ENCODE results near the gene KRT31. TPM values are rescaled to one million over a fixed set of nuclear protein-coding genes. Genes with fewer than 3 reads are reported as not detected.
A peak's percentile ranks its signal among the peaks of the same experiment; 100 is the strongest.
"Not testable (repeated sequence)": the region's sequence is repeated elsewhere in the genome, so short reads cannot be mapped to it uniquely, and the experiment has no call there.

The KRT31 gene
- not detected for polyA plus RNA-seq (2013, experiment 1 of 2; ENCODE audit: insufficient read length)
- polyA plus RNA-seq (2013, experiment 2 of 2; ENCODE audit: insufficient read length), result not detected

- DNase-seq, result no peak
Observed at GRCh38 chr17:41396996-41397660, at the start of gene KRT31. TSS of gene KRT31 (minus strand) at chr17:41397608. CDS start at chr17:41397539, 69 bp downstream.

GRCh38 chr17:41446806-41447205 lies 49.4 kb upstream of the KRT31 start:
- DNase-seq, result peak; percentile 49

- DNase-seq, result no peak
Observed at GRCh38 chr17:41444640-41445039, 47.2 kb upstream of the KRT31 start.

GRCh38 chr17:41444186-41444585 lies 46.8 kb upstream of the KRT31 start:
- DNase-seq, result no peak

GRCh38 chr17:41442739-41443138 lies 45.3 kb upstream of the KRT31 start:
- peak; percentile 46 for DNase-seq

GRCh38 chr17:41440531-41441033 lies 43.2 kb upstream of the KRT31 start, which contains the start of gene KRT38:
TSS of gene KRT38 (minus strand) at chr17:41440983. CDS start at chr17:41440921, 62 bp downstream.
- no peak for DNase-seq

GRCh38 chr17:41439375-41439774 lies 42.0 kb upstream of the KRT31 start:
- DNase-seq, result no peak

- DNase-seq, result no peak
Observed at GRCh38 chr17:41437769-41438168, 40.4 kb upstream of the KRT31 start.

GRCh38 chr17:41437254-41437653 lies 39.8 kb upstream of the KRT31 start:
- DNase-seq, result no peak

GRCh38 chr17:41434415-41434814 lies 37.0 kb upstream of the KRT31 start:
- DNase-seq, result no peak

- no peak for DNase-seq
Observed at GRCh38 chr17:41434005-41434404, 36.6 kb upstream of the KRT31 start.

- DNase-seq, result no peak
Observed at GRCh38 chr17:41433586-41433985, 36.2 kb upstream of the KRT31 start.

GRCh38 chr17:41430376-41430775 lies 33.0 kb upstream of the KRT31 start:
- not testable (repeated sequence) for DNase-seq

- no peak for DNase-seq
Observed at GRCh38 chr17:41429667-41430066, 32.3 kb upstream of the KRT31 start.

- no peak for DNase-seq
Observed at GRCh38 chr17:41428591-41429291, 31.3 kb upstream of the KRT31 start.

GRCh38 chr17:41424111-41424635 lies 26.8 kb upstream of the KRT31 start, which contains the start of gene KRT37:
TSS of gene KRT37 (minus strand) at chr17:41424585. CDS start at chr17:41424523, 62 bp downstream.
- no peak for DNase-seq

GRCh38 chr17:41422586-41422985 lies 25.2 kb upstream of the KRT31 start:
- DNase-seq, result not testable (repeated sequence)

GRCh38 chr17:41421617-41422016 lies 24.2 kb upstream of the KRT31 start:
- DNase-seq, result no peak

- peak; percentile 26 for DNase-seq
Observed at GRCh38 chr17:41421116-41421515, 23.7 kb upstream of the KRT31 start.

- DNase-seq, result no peak
Observed at GRCh38 chr17:41420134-41420533, 22.7 kb upstream of the KRT31 start.

- DNase-seq, result no peak
Observed at GRCh38 chr17:41419716-41420115, 22.3 kb upstream of the KRT31 start.

- DNase-seq, result no peak
Observed at GRCh38 chr17:41418116-41418860, 20.9 kb upstream of the KRT31 start.

Measured in fibroblast of skin of abdomen (primary cell).